Ramos (cell line): ENCODE measurements around the gene GBGT1.

Experiments
- in situ Hi-C: fragments of 300-500 bp; cut with MboI; formaldehyde crosslinking; loops from one replicate; pipeline ENCODE4 v1.14.3; 2022; ENCODE audit warnings: low sequenced_read_pairs; ENCODE audit not compliant: unreplicated experiment

Gene GBGT1

GRCh38 chr9:133167096-133167730, 3.5 kb upstream of the GBGT1 start:
- in situ Hi-C loops, result no loop called here

- in situ Hi-C loops, result no loop called here
These were observed 2.7 kb upstream of the GBGT1 start for GRCh38 chr9:133166392-133166791.

- in situ Hi-C loops, result no loop called here
These were observed 1.7 kb upstream of the GBGT1 start for GRCh38 chr9:133165452-133165730.

GRCh38 chr9:133164191-133164590, 477 bp upstream of the GBGT1 start:
- in situ Hi-C loops, result no loop called here

- in situ Hi-C loops, result no loop called here
These were observed 732 bp downstream of the GBGT1 start for GRCh38 chr9:133162861-133163503.

GRCh38 chr9:133161547-133161950, 2.2 kb downstream of the GBGT1 start:
- in situ Hi-C loops, result no loop called here

- in situ Hi-C loops, result no loop called here
These were observed 2.8 kb downstream of the GBGT1 start for GRCh38 chr9:133160742-133161546.

GRCh38 chr9:133158695-133159094, 5.0 kb downstream of the GBGT1 start:
- in situ Hi-C loops, result no loop called here

- in situ Hi-C loops, result no loop called here
These were observed 8.6 kb downstream of the GBGT1 start for GRCh38 chr9:133155156-133155555.

- in situ Hi-C loops, result no loop called here
These were observed 9.4 kb downstream of the GBGT1 start for GRCh38 chr9:133154097-133154989.

- in situ Hi-C loops, result no loop called here
These were observed 10.3 kb downstream of the GBGT1 start for GRCh38 chr9:133153227-133154096.

GRCh38 chr9:133151601-133152525, 11.9 kb downstream of the GBGT1 start:
- in situ Hi-C loops, result no loop called here

GRCh38 chr9:133151041-133151440, 12.7 kb downstream of the GBGT1 start:
- in situ Hi-C loops, result no loop called here

- in situ Hi-C loops, result loop anchor here (5.0 kb wide), 1 partner anchor 47 kb away; no protein-coding TSS in a partner anchor
These were observed 14.3 kb downstream of the GBGT1 start for GRCh38 chr9:133149130-133150015.

- in situ Hi-C loops, result loop anchor here (5.0 kb wide), 1 partner anchor 46 kb away; no protein-coding TSS in a partner anchor
These were observed 15.2 kb downstream of the GBGT1 start for GRCh38 chr9:133148199-133149129.

- in situ Hi-C loops, result loop anchor here (5.0 kb wide), 1 partner anchor 45 kb away; no protein-coding TSS in a partner anchor
These were observed 16.1 kb downstream of the GBGT1 start for GRCh38 chr9:133147412-133148198.
